Measurements from ENCODE around the gene GUCY2F. TPM values are rescaled to one million over a fixed set of nuclear protein-coding genes. Genes with fewer than 3 reads are reported as not detected.
A peak's percentile ranks its signal among the peaks of the same experiment; 100 is the strongest.

Gene GUCY2F
- total RNA-seq, 1 donor from 2014 or later = 0.07 TPM

GRCh38 chrX:109347632-109348031 is 134.3 kb downstream of the GUCY2F start:
- Histone ChIP-seq H3K27me3 (no peaks in the 10 kb centered on the region), H3K4me3 (no peak overlapping the region), H3K36me3 (no peaks in the 10 kb centered on the region), H2AFZ (replicated peaks) (peak overlapping the region; percentile 36), H3K4me1 (no peaks in the 10 kb centered on the region), H3K9me3 (ENCODE audit: low read depth) (no peaks in the 10 kb centered on the region), H3K9ac (no peak overlapping the region), H3K4me2 (no peak overlapping the region), H4K20me1 (ENCODE audit: low read depth) (no peaks in the 10 kb centered on the region), H3K27ac (no peak overlapping the region), H3K79me2 (ENCODE audit: low read depth) (no peaks in the 10 kb centered on the region), H3F3A (ENCODE audit: low read depth) (no peaks in the 10 kb centered on the region)
- Mint-ChIP-seq H3K27me3 (ENCODE audit: insufficient read depth, low read depth) (peaks cover 10% of the 10 kb centered on the region), H3K36me3 (no peaks in the 10 kb centered on the region), H3K9me3 (no peaks in the 10 kb centered on the region), H3K27ac (no peak overlapping the region), H3K4me1 (peaks cover 13% of the 10 kb centered on the region), H3K4me3 (no peak overlapping the region)
- DNase-seq (ENCODE audit: low spot score) = no peak
- TF ChIP-seq EZH2 (IDR thresholded peaks at IDR 0.05) = no peak

GRCh38 chrX:109346491-109346890 is 135.4 kb downstream of the GUCY2F start:
- no peaks in the 10 kb centered on the region for H4K20me1 ChIP-seq (ENCODE audit: low read depth)
- H3F3A ChIP-seq (ENCODE audit: low read depth) = no peaks in the 10 kb centered on the region
- H3K4me2 ChIP-seq = no peak overlapping the region
- H3K27ac ChIP-seq = no peak overlapping the region
- Mint-ChIP-seq H3K4me3 (no peak overlapping the region), H3K27me3 (ENCODE audit: insufficient read depth, low read depth) (peaks cover 12% of the 10 kb centered on the region), H3K36me3 (no peaks in the 10 kb centered on the region), H3K9me3 (no peaks in the 10 kb centered on the region), H3K4me1 (peaks cover 7% of the 10 kb centered on the region), H3K27ac (no peak overlapping the region)
- H3K4me1 ChIP-seq = no peaks in the 10 kb centered on the region
- DNase-seq (ENCODE audit: low spot score) = no peak
- no peaks in the 10 kb centered on the region for H3K79me2 ChIP-seq (ENCODE audit: low read depth)
- H3K27me3 ChIP-seq = no peaks in the 10 kb centered on the region
- TF ChIP-seq EZH2phosphoT487 (IDR thresholded peaks at IDR 0.05) (no peak), EZH2 (IDR thresholded peaks at IDR 0.05) (no peak)
- TF ChIP-seq, protein P1, sequence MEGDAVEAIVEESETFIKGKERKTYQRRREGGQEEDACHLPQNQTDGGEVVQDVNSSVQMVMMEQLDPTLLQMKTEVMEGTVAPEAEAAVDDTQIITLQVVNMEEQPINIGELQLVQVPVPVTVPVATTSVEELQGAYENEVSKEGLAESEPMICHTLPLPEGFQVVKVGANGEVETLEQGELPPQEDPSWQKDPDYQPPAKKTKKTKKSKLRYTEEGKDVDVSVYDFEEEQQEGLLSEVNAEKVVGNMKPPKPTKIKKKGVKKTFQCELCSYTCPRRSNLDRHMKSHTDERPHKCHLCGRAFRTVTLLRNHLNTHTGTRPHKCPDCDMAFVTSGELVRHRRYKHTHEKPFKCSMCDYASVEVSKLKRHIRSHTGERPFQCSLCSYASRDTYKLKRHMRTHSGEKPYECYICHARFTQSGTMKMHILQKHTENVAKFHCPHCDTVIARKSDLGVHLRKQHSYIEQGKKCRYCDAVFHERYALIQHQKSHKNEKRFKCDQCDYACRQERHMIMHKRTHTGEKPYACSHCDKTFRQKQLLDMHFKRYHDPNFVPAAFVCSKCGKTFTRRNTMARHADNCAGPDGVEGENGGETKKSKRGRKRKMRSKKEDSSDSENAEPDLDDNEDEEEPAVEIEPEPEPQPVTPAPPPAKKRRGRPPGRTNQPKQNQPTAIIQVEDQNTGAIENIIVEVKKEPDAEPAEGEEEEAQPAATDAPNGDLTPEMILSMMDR (IDR thresholded peaks at IDR 0.05) = no peak
- no peak overlapping the region for H3K9ac ChIP-seq
- H3K4me3 ChIP-seq = no peak overlapping the region
- H3K36me3 ChIP-seq = no peaks in the 10 kb centered on the region
- no peaks in the 10 kb centered on the region for H3K9me3 ChIP-seq (ENCODE audit: low read depth)
- H2AFZ ChIP-seq (replicated peaks) = no peak overlapping the region

DNA sequence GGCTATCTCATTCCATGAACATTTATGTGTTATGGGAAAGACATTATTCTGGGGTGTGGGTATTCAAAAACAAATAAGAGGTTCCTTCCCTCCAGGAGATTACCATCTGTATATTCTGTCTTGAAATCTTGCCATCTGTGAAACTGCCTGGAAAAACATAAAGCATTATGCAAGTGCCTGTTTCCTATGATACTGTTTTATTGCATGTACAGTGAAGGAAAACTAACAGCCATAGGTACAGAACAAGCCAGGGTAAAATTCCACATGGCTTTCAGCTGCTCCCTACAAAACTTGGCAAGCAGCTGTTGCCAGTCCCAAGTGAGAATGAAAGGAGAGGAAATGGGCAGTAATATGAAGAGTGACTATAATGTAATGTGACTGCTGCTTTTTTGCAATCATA is 136.0 kb downstream of the GUCY2F start:
- Histone ChIP-seq H4K20me1 (ENCODE audit: low read depth) (no peaks in the 10 kb centered on the region), H3K9ac (no peak overlapping the region), H3K27ac (no peak overlapping the region), H3K4me3 (no peak overlapping the region), H3K79me2 (ENCODE audit: low read depth) (no peaks in the 10 kb centered on the region), H2AFZ (replicated peaks) (no peak overlapping the region), H3K4me1 (no peaks in the 10 kb centered on the region), H3K4me2 (no peak overlapping the region), H3F3A (ENCODE audit: low read depth) (no peaks in the 10 kb centered on the region), H3K36me3 (no peaks in the 10 kb centered on the region), H3K9me3 (ENCODE audit: low read depth) (no peaks in the 10 kb centered on the region), H3K27me3 (no peaks in the 10 kb centered on the region)
- Mint-ChIP-seq H3K36me3 (no peaks in the 10 kb centered on the region), H3K27me3 (ENCODE audit: insufficient read depth, low read depth) (peaks cover 13% of the 10 kb centered on the region), H3K27ac (no peak overlapping the region), H3K4me1 (peaks cover 5% of the 10 kb centered on the region), H3K4me3 (no peak overlapping the region), H3K9me3 (no peaks in the 10 kb centered on the region)
- DNase-seq (ENCODE audit: low spot score) = no peak
- no peak for TF ChIP-seq EZH2 (IDR thresholded peaks at IDR 0.05)
- TF ChIP-seq EZH2phosphoT487 (IDR thresholded peaks at IDR 0.05) = no peak
- TF ChIP-seq, protein P1 (IDR thresholded peaks at IDR 0.05) = no peak

- Mint-ChIP-seq H3K4me1 (peaks cover 5% of the 10 kb centered on the region), H3K36me3 (no peaks in the 10 kb centered on the region), H3K27ac (peak overlapping the region; percentile 27), H3K9me3 (no peaks in the 10 kb centered on the region), H3K27me3 (ENCODE audit: insufficient read depth, low read depth) (peaks cover 13% of the 10 kb centered on the region), H3K4me3 (no peak overlapping the region)
- no peaks in the 10 kb centered on the region for H4K20me1 ChIP-seq (ENCODE audit: low read depth)
- no peak overlapping the region for H3K27ac ChIP-seq
- H3K79me2 ChIP-seq (ENCODE audit: low read depth) = no peaks in the 10 kb centered on the region
- no peaks in the 10 kb centered on the region for H3K4me1 ChIP-seq
- H2AFZ ChIP-seq (replicated peaks) = no peak overlapping the region
- H3K4me3 ChIP-seq = no peak overlapping the region
- no peak for DNase-seq (ENCODE audit: low spot score)
- no peaks in the 10 kb centered on the region for H3K27me3 ChIP-seq
- no peaks in the 10 kb centered on the region for H3K36me3 ChIP-seq
- TF ChIP-seq EZH2 (IDR thresholded peaks at IDR 0.05) = no peak
- TF ChIP-seq, protein P1 (IDR thresholded peaks at IDR 0.05) = no peak
- no peak for TF ChIP-seq EZH2phosphoT487 (IDR thresholded peaks at IDR 0.05)
- H3F3A ChIP-seq (ENCODE audit: low read depth) = no peaks in the 10 kb centered on the region
- no peaks in the 10 kb centered on the region for H3K9me3 ChIP-seq (ENCODE audit: low read depth)
- H3K9ac ChIP-seq = no peak overlapping the region
- no peak overlapping the region for H3K4me2 ChIP-seq
These were observed 137.2 kb downstream of the GUCY2F start for GRCh38 chrX:109344678-109345077.

Data from neural progenitor cell (in vitro differentiated cells).